ENCODE data around the gene NTM.

DNA sequence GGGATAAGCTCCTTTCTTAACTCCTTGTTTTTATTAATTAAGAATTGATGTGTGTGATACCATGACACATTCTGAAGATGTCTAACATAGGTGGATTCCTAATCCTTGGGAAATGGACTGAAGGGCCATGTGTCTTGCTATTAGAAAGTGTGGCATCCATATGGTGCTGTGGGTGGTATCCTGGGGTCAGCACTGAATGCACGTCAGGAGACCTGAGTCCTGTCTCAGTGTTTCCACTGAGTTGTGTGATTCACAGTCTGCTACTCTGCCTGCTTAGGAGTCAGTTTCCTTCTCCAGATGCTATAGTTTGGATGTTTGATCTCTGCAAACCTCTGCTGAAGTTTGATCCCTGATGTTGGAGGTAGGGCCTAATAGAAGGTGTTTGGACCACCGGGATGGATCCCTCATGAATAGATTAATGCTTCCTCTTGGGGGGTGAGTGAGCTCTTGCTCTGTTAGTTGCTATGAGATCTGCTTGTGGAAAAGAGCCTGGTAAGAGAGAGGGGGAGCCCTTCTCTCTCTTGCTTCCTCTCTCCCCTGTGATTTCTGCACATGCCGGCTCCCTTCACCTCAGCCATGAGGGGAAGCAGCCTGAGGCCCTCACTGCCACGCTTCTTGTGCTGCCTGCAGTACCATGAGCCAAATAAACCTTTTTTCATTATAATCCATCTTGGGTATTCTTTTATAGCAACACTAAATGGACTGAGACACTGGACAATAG lies 666.5 kb downstream of the NTM start:
- TF ChIP-seq, protein P1, sequence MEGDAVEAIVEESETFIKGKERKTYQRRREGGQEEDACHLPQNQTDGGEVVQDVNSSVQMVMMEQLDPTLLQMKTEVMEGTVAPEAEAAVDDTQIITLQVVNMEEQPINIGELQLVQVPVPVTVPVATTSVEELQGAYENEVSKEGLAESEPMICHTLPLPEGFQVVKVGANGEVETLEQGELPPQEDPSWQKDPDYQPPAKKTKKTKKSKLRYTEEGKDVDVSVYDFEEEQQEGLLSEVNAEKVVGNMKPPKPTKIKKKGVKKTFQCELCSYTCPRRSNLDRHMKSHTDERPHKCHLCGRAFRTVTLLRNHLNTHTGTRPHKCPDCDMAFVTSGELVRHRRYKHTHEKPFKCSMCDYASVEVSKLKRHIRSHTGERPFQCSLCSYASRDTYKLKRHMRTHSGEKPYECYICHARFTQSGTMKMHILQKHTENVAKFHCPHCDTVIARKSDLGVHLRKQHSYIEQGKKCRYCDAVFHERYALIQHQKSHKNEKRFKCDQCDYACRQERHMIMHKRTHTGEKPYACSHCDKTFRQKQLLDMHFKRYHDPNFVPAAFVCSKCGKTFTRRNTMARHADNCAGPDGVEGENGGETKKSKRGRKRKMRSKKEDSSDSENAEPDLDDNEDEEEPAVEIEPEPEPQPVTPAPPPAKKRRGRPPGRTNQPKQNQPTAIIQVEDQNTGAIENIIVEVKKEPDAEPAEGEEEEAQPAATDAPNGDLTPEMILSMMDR (IDR thresholded peaks at IDR 0.05), result no peak
- TF ChIP-seq POLR2A (IDR thresholded peaks at IDR 0.05), result no peak
